ENCODE data around the gene TRIM14. TPM values are rescaled to one million over a fixed set of nuclear protein-coding genes. Genes with fewer than 3 reads are reported as not detected.

Gene TRIM14
- total and polyA plus RNA-seq, 4 experiments from 2014 or later: 41.4 to 86.2 (median 85.4) TPM

GRCh38 chr9:98159301-98159700 lies 40.3 kb upstream of the TRIM14 start:
- Mint-ChIP-seq H3K36me3 (peaks cover 7 to 22% of the 10 kb centered on the region in 2 donors), H3K27ac (peak overlapping the region in 4 of 7 donors; percentile 38 to 73 (median 66)), H3K27me3 (no peaks in the 10 kb centered on the region), H3K4me1 (peaks cover 19 to 37% (median 29%) of the 10 kb centered on the region in 4 donors), H3K9me3 (no peaks in the 10 kb centered on the region), H3K4me3 (no peak overlapping the region)
- ChIA-PET CTCF (ENCODE audit: partially characterized antibody) (interaction anchor here (1.1 kb wide), 2 partner anchors 28 to 86 kb away, joined by 3 read pairs; no protein-coding TSS in a partner anchor), POLR2A (ENCODE audit: partially characterized antibody) (interaction anchor here (1.2 kb wide), 1 partner anchor 96 kb away, joined by 3 read pairs; the partner anchor contains the start of gene TBC1D2)
- no peaks in the 10 kb centered on the region for H3K9me3 ChIP-seq (ENCODE audit: control insufficient read depth in 1 of 2, low read length in 2 of 2)
- no peak for DNase-seq
- peaks cover 7% of the 10 kb centered on the region for H3K36me3 ChIP-seq (ENCODE audit: insufficient read depth, low read length)
- H3K27ac ChIP-seq (ENCODE audit: low read depth, low read length): no peak overlapping the region
- peaks cover 7% of the 10 kb centered on the region for H3K4me1 ChIP-seq (ENCODE audit: insufficient read depth, low read length)
- no peaks in the 10 kb centered on the region for H3K27me3 ChIP-seq (ENCODE audit: insufficient read depth, low read length)
- intact Hi-C loops (cut with micrococcal nuclease): no loop called here
- no peak overlapping the region for H3K4me3 ChIP-seq (ENCODE audit: low read length in 2 of 2)

- peaks cover 7% of the 10 kb centered on the region for H3K36me3 ChIP-seq (ENCODE audit: insufficient read depth, low read length)
- H3K4me1 Mint-ChIP-seq: peaks cover 12 to 27% (median 20%) of the 10 kb centered on the region in 4 donors
- DNase-seq: no peak
- H3K36me3 Mint-ChIP-seq: peaks cover 13 to 28% of the 10 kb centered on the region in 2 donors
- ChIA-PET CTCF (ENCODE audit: partially characterized antibody) (no interaction called here), POLR2A (ENCODE audit: partially characterized antibody) (no interaction called here)
- intact Hi-C loops (cut with micrococcal nuclease): no loop called here
- no peak overlapping the region for H3K4me3 ChIP-seq (ENCODE audit: low read length in 2 of 2)
- no peak overlapping the region for H3K4me3 Mint-ChIP-seq
- no peaks in the 10 kb centered on the region for H3K9me3 ChIP-seq (ENCODE audit: control insufficient read depth in 1 of 2, low read length in 2 of 2)
- peak overlapping the region in 6 of 7 donors; percentile 0 to 66 (median 47) for H3K27ac Mint-ChIP-seq
- H3K27me3 Mint-ChIP-seq: no peaks in the 10 kb centered on the region
- no peaks in the 10 kb centered on the region for H3K4me1 ChIP-seq (ENCODE audit: insufficient read depth, low read length)
- no peaks in the 10 kb centered on the region for H3K27me3 ChIP-seq (ENCODE audit: insufficient read depth, low read length)
- H3K27ac ChIP-seq (ENCODE audit: low read depth, low read length): no peak overlapping the region
- no peaks in the 10 kb centered on the region for H3K9me3 Mint-ChIP-seq
Measured at GRCh38 chr9:98158071-98158831, 39.2 kb upstream of the TRIM14 start.

- H3K4me3 ChIP-seq (ENCODE audit: low read length in 2 of 2): no peak overlapping the region
- ChIA-PET CTCF (ENCODE audit: partially characterized antibody) (no interaction called here), POLR2A (ENCODE audit: partially characterized antibody) (no interaction called here)
- peak overlapping the region in 5 of 7 donors; percentile 9 to 59 (median 43) for H3K27ac Mint-ChIP-seq
- H3K27ac ChIP-seq (ENCODE audit: low read depth, low read length): no peak overlapping the region
- H3K27me3 Mint-ChIP-seq: no peaks in the 10 kb centered on the region
- no peaks in the 10 kb centered on the region for H3K4me1 ChIP-seq (ENCODE audit: insufficient read depth, low read length)
- DNase-seq: no peak
- intact Hi-C loops (cut with micrococcal nuclease): no loop called here
- no peaks in the 10 kb centered on the region for H3K27me3 ChIP-seq (ENCODE audit: insufficient read depth, low read length)
- peaks cover 12 to 24% (median 17%) of the 10 kb centered on the region in 4 donors for H3K4me1 Mint-ChIP-seq
- peaks cover 13 to 33% of the 10 kb centered on the region in 2 donors for H3K36me3 Mint-ChIP-seq
- H3K9me3 ChIP-seq (ENCODE audit: control insufficient read depth in 1 of 2, low read length in 2 of 2): no peaks in the 10 kb centered on the region
- H3K9me3 Mint-ChIP-seq: no peaks in the 10 kb centered on the region
- no peak overlapping the region for H3K4me3 Mint-ChIP-seq
- peaks cover 10% of the 10 kb centered on the region for H3K36me3 ChIP-seq (ENCODE audit: insufficient read depth, low read length)
Measured at GRCh38 chr9:98157372-98157771, 38.4 kb upstream of the TRIM14 start.

GRCh38 chr9:98154678-98155077 lies 35.7 kb upstream of the TRIM14 start:
- Mint-ChIP-seq H3K4me3 (no peak overlapping the region), H3K36me3 (peaks cover 21 to 40% of the 10 kb centered on the region in 2 donors), H3K27ac (peak overlapping the region in 2 of 7 donors; percentile 19 to 60), H3K27me3 (no peaks in the 10 kb centered on the region), H3K9me3 (no peaks in the 10 kb centered on the region), H3K4me1 (peaks cover 11 to 20% (median 20%) of the 10 kb centered on the region in 4 donors)
- DNase-seq: no peak
- CTCF ChIA-PET (ENCODE audit: partially characterized antibody): no interaction called here
- H3K4me3 ChIP-seq (ENCODE audit: low read length in 2 of 2): no peak overlapping the region
- H3K27me3 ChIP-seq (ENCODE audit: insufficient read depth, low read length): no peaks in the 10 kb centered on the region
- H3K9me3 ChIP-seq (ENCODE audit: control insufficient read depth in 1 of 2, low read length in 2 of 2): no peaks in the 10 kb centered on the region
- no peaks in the 10 kb centered on the region for H3K4me1 ChIP-seq (ENCODE audit: insufficient read depth, low read length)
- POLR2A ChIA-PET (ENCODE audit: partially characterized antibody): interaction anchor here (1.3 kb wide), 1 partner anchor 14 kb away, joined by 3 read pairs; no protein-coding TSS in a partner anchor
- H3K36me3 ChIP-seq (ENCODE audit: insufficient read depth, low read length): peaks cover 10% of the 10 kb centered on the region
- intact Hi-C loops (cut with micrococcal nuclease): no loop called here
- H3K27ac ChIP-seq (ENCODE audit: low read depth, low read length): no peak overlapping the region

GRCh38 chr9:98152526-98152925 lies 33.5 kb upstream of the TRIM14 start:
- Mint-ChIP-seq H3K9me3 (no peaks in the 10 kb centered on the region), H3K36me3 (peaks cover 22 to 42% of the 10 kb centered on the region in 2 donors), H3K27ac (peak overlapping the region in 1 of 7 donors; percentile 18), H3K27me3 (no peaks in the 10 kb centered on the region), H3K4me3 (no peak overlapping the region), H3K4me1 (peaks cover 7 to 13% (median 10%) of the 10 kb centered on the region in 4 donors)
- Histone ChIP-seq H3K9me3 (ENCODE audit: control insufficient read depth in 1 of 2, low read length in 2 of 2) (no peaks in the 10 kb centered on the region), H3K27ac (ENCODE audit: low read depth, low read length) (no peak overlapping the region), H3K4me3 (ENCODE audit: low read length in 2 of 2) (no peak overlapping the region), H3K27me3 (ENCODE audit: insufficient read depth, low read length) (no peaks in the 10 kb centered on the region), H3K4me1 (ENCODE audit: insufficient read depth, low read length) (no peaks in the 10 kb centered on the region), H3K36me3 (ENCODE audit: insufficient read depth, low read length) (peaks cover 9% of the 10 kb centered on the region)
- ChIA-PET CTCF (ENCODE audit: partially characterized antibody) (no interaction called here), POLR2A (ENCODE audit: partially characterized antibody) (interaction anchor here (1.0 kb wide), 1 partner anchor 32 kb away, joined by 3 read pairs; no protein-coding TSS in a partner anchor)
- intact Hi-C loops (cut with micrococcal nuclease): no loop called here
- DNase-seq: no peak

GRCh38 chr9:98150721-98151120 lies 31.7 kb upstream of the TRIM14 start:
- ChIA-PET CTCF (ENCODE audit: partially characterized antibody) (no interaction called here), POLR2A (ENCODE audit: partially characterized antibody) (no interaction called here)
- Histone ChIP-seq H3K4me3 (ENCODE audit: low read length in 2 of 2) (no peak overlapping the region), H3K27ac (ENCODE audit: low read depth, low read length) (no peak overlapping the region), H3K27me3 (ENCODE audit: insufficient read depth, low read length) (no peaks in the 10 kb centered on the region), H3K36me3 (ENCODE audit: insufficient read depth, low read length) (peaks cover 3% of the 10 kb centered on the region), H3K9me3 (ENCODE audit: control insufficient read depth in 1 of 2, low read length in 2 of 2) (no peaks in the 10 kb centered on the region), H3K4me1 (ENCODE audit: insufficient read depth, low read length) (no peaks in the 10 kb centered on the region)
- intact Hi-C loops (cut with micrococcal nuclease): no loop called here
- peaks cover 7 to 18% (median 14%) of the 10 kb centered on the region in 4 donors for H3K4me1 Mint-ChIP-seq
- no peaks in the 10 kb centered on the region for H3K9me3 Mint-ChIP-seq
- peak overlapping the region in 4 of 7 donors; percentile 7 to 83 (median 64) for H3K27ac Mint-ChIP-seq
- no peak overlapping the region for H3K4me3 Mint-ChIP-seq
- no peaks in the 10 kb centered on the region for H3K27me3 Mint-ChIP-seq
- DNase-seq: no peak
- H3K36me3 Mint-ChIP-seq: peaks cover 17 to 32% of the 10 kb centered on the region in 2 donors

- Histone ChIP-seq H3K36me3 (ENCODE audit: insufficient read depth, low read length) (peaks cover 3% of the 10 kb centered on the region), H3K27me3 (ENCODE audit: insufficient read depth, low read length) (no peaks in the 10 kb centered on the region), H3K4me3 (ENCODE audit: low read length in 2 of 2) (no peak overlapping the region), H3K4me1 (ENCODE audit: insufficient read depth, low read length) (no peaks in the 10 kb centered on the region), H3K27ac (ENCODE audit: low read depth, low read length) (no peak overlapping the region), H3K9me3 (ENCODE audit: control insufficient read depth in 1 of 2, low read length in 2 of 2) (no peaks in the 10 kb centered on the region)
- H3K9me3 Mint-ChIP-seq: no peaks in the 10 kb centered on the region
- intact Hi-C loops (cut with micrococcal nuclease): no loop called here
- peaks cover 7 to 18% (median 14%) of the 10 kb centered on the region in 4 donors for H3K4me1 Mint-ChIP-seq
- ChIA-PET POLR2A (ENCODE audit: partially characterized antibody) (no interaction called here), CTCF (ENCODE audit: partially characterized antibody) (no interaction called here)
- H3K27me3 Mint-ChIP-seq: no peaks in the 10 kb centered on the region
- H3K4me3 Mint-ChIP-seq: no peak overlapping the region
- H3K36me3 Mint-ChIP-seq: peaks cover 17 to 34% of the 10 kb centered on the region in 2 donors
- peak overlapping the region in 3 of 7 donors; percentile 10 to 70 (median 67) for H3K27ac Mint-ChIP-seq
- no peak for DNase-seq
Measured at GRCh38 chr9:98150164-98150563, 31.1 kb upstream of the TRIM14 start.

Measured in CD4-positive, alpha-beta memory T cell (primary cell).